Measurements from ENCODE around the gene C11orf52. TPM values are rescaled to one million over a fixed set of nuclear protein-coding genes. Genes with fewer than 3 reads are reported as not detected.

The C11orf52 gene
- total and polyA plus RNA-seq, 2 of the 8 experiments (the other 6 are each of a cell fraction or from before 2014, with no cell fraction given): 1.7 to 2.7 TPM

DNA sequence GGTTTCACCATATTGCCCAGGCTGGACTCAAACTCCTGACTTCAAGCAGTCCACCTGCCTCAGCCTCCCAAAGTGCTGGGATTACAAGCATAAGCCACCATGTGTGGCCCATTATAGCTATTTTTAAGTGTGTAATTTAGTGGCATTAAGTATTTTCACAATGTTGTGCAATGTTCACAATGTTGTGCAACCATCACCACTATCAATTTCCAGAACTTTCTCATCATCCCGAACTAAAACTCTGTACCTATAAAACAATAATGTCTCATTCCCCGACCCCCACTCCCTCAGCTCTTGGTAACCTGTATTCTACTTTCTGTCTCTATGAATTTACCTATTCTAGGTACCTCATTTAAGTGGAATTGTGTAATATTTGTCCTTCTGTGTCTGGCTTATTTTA is 31.9 kb upstream of the C11orf52 start (continued):
- no peak for TF ChIP-seq NRF1 (IDR thresholded peaks at IDR 0.05; ENCODE audit: low read depth, low read length)
- TF ChIP-seq, protein P1, sequence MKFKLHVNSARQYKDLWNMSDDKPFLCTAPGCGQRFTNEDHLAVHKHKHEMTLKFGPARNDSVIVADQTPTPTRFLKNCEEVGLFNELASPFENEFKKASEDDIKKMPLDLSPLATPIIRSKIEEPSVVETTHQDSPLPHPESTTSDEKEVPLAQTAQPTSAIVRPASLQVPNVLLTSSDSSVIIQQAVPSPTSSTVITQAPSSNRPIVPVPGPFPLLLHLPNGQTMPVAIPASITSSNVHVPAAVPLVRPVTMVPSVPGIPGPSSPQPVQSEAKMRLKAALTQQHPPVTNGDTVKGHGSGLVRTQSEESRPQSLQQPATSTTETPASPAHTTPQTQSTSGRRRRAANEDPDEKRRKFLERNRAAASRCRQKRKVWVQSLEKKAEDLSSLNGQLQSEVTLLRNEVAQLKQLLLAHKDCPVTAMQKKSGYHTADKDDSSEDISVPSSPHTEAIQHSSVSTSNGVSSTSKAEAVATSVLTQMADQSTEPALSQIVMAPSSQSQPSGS (IDR thresholded peaks at IDR 0.05; ENCODE audit: low read length): no peak
- TF ChIP-seq RXRA (IDR thresholded peaks at IDR 0.05; ENCODE audit: insufficient read depth, low read depth, low read length): no peak
